AG04450 (cell line): ENCODE measurements around the gene METTL26. TPM values are rescaled to one million over a fixed set of nuclear protein-coding genes. Genes with fewer than 3 reads are reported as not detected.

Experiments used
- CTCF ChIA-PET: fragments of 300-600, 350-600 bp; formaldehyde crosslinking; extraction: SDS; loops from one replicate; lab custom pipeline; 2022; ENCODE audit warnings: antibody characterized with exemption, inconsistent platforms; lab: Charles Lee
- POLR2A ChIA-PET: fragments of 350-600 bp; formaldehyde crosslinking; extraction: SDS; loops from one replicate; lab custom pipeline; 2021; ENCODE audit warnings: antibody characterized with exemption, inconsistent platforms; lab: Yijun Ruan, JAX
- DNase-seq: peaks from one replicate; pipeline ENCODE4 v3.0.0-alpha.2; 2011; ENCODE audit warnings: low read depth, low spot score
- H3K27ac ChIP-seq: one replicate; pipeline ENCODE4 v1.5.1; 2012; ENCODE audit warnings: low read depth, low read length, control low read depth
- H3K27me3 ChIP-seq: one replicate; pipeline ENCODE4 v1.6.0; 2012; ENCODE audit warnings: low read length; ENCODE audit not compliant: control insufficient read depth, insufficient read depth
- H3K4me3 ChIP-seq: 2 replicates; pipeline ENCODE4 v1.5.1; 2011; ENCODE audit warnings: mild to moderate bottlenecking, low read depth, low read length, control low read depth
- H3K9me3 ChIP-seq: 2 replicates; pipeline ENCODE4 v1.5.1; 2012; ENCODE audit warnings: low read length; ENCODE audit not compliant: control insufficient read depth, insufficient read depth
- CTCF ChIP-seq: IDR thresholded peaks from 2 replicates; pipeline ENCODE4 v1.5.1; 2011; ENCODE audit warnings: low read depth, low read length, control low read depth, inconsistent platforms
- polyA plus RNA-seq: library from polyadenylated mRNA; depleted of rRNA; stranded (reverse); fragments of >200 nt; gene quantifications from 2 replicates; pipeline ENCODE4 v1.2.3, GENCODE V29; 2011

Gene METTL26
- polyA plus RNA-seq, 1 experiment: 58.3 TPM

- ChIA-PET CTCF (interaction anchor here (0.6 kb wide), 1 partner anchor 10 kb away, joined by 4 read pairs; no protein-coding TSS in a partner anchor), POLR2A (interaction anchor here (0.8 to 1.0 kb wide), 2 partner anchors 13 to 111 kb away, joined by 5 to 6 read pairs; partner anchors contain the start of gene METTL26)
- no peak for DNase-seq
- H3K9me3 ChIP-seq: no peaks in the 10 kb centered on the region; the same call in 1 of the 2 replicates
- peak overlapping the region; percentile 67 for H3K4me3 ChIP-seq
- no peak for TF ChIP-seq CTCF
- no peaks in the 10 kb centered on the region for H3K27me3 ChIP-seq
- H3K27ac ChIP-seq: no peak overlapping the region
Measured at GRCh38 chr16:649631-650030, 13.5 kb upstream of the METTL26 start.

GRCh38 chr16:648781-649589 is 12.9 kb upstream of the METTL26 start, which contains the start of gene WDR90:
Gene WDR90, plus strand, starts transcription at chr16:649365. Its CDS starts 52 bp downstream, at chr16:649417.
- ChIA-PET POLR2A (interaction anchor here (0.8 to 1.0 kb wide), 2 partner anchors 13 to 110 kb away, joined by 5 to 6 read pairs; partner anchors contain the start of gene METTL26), CTCF (interaction anchor here (0.6 kb wide), 1 partner anchor 9 kb away, joined by 4 read pairs; no protein-coding TSS in a partner anchor)
- Histone ChIP-seq H3K27me3 (no peaks in the 10 kb centered on the region), H3K9me3 (no peaks in the 10 kb centered on the region; the same call in 1 of the 2 replicates), H3K4me3 (peak within 1 kb of the TSS; percentile 67), H3K27ac (peak within 1 kb of the TSS; percentile 61)
- TF ChIP-seq CTCF: no peak
- DNase-seq: peak; percentile 65

GRCh38 chr16:648071-648780 is 12.1 kb upstream of the METTL26 start:
- Histone ChIP-seq H3K4me3 (peak overlapping the region; percentile 67), H3K27me3 (no peaks in the 10 kb centered on the region), H3K27ac (peak overlapping the region; percentile 61), H3K9me3 (no peaks in the 10 kb centered on the region; the same call in 1 of the 2 replicates)
- DNase-seq: no peak
- peak; percentile 29 for TF ChIP-seq CTCF
- ChIA-PET POLR2A (interaction anchor here (0.8 kb wide), 1 partner anchor 11 kb away, joined by 14 read pairs; no protein-coding TSS in a partner anchor), CTCF (no interaction called here)

GRCh38 chr16:647173-647902 is 11.2 kb upstream of the METTL26 start:
- no peak for DNase-seq
- no peak overlapping the region for H3K27ac ChIP-seq
- CTCF ChIA-PET: no interaction called here
- POLR2A ChIA-PET: interaction anchor here (0.8 kb wide), 1 partner anchor 12 kb away, joined by 14 read pairs; no protein-coding TSS in a partner anchor
- no peaks in the 10 kb centered on the region; the same call in 1 of the 2 replicates for H3K9me3 ChIP-seq
- no peak for TF ChIP-seq CTCF
- H3K4me3 ChIP-seq: no peak overlapping the region
- no peaks in the 10 kb centered on the region for H3K27me3 ChIP-seq
